GM20000 (cell line): Measurements from ENCODE around the gene B2M.

Experiments used
- DNase-seq: peaks from one replicate; pipeline ENCODE4 v3.0.0; 2012; ENCODE audit warnings: low spot score
- CTCF ChIP-seq: IDR thresholded peaks from 2 replicates; pipeline ENCODE4 v1.5.1; 2012; ENCODE audit warnings: mild to moderate bottlenecking, control low read depth; ENCODE audit errors: extremely low read depth, missing control alignments

The B2M gene

GRCh38 chr15:44763848-44764247 lies 52.5 kb downstream of the B2M start:
- no peak for TF ChIP-seq CTCF

GRCh38 chr15:44765036-44765435 lies 53.7 kb downstream of the B2M start:
- no peak for TF ChIP-seq CTCF
- no peak for DNase-seq

More at GRCh38 chr15:44763848-44764247, 52.5 kb downstream of the B2M start:
- DNase-seq = no peak
